ENCODE results near the gene RASIP1.

The RASIP1 gene

DNA sequence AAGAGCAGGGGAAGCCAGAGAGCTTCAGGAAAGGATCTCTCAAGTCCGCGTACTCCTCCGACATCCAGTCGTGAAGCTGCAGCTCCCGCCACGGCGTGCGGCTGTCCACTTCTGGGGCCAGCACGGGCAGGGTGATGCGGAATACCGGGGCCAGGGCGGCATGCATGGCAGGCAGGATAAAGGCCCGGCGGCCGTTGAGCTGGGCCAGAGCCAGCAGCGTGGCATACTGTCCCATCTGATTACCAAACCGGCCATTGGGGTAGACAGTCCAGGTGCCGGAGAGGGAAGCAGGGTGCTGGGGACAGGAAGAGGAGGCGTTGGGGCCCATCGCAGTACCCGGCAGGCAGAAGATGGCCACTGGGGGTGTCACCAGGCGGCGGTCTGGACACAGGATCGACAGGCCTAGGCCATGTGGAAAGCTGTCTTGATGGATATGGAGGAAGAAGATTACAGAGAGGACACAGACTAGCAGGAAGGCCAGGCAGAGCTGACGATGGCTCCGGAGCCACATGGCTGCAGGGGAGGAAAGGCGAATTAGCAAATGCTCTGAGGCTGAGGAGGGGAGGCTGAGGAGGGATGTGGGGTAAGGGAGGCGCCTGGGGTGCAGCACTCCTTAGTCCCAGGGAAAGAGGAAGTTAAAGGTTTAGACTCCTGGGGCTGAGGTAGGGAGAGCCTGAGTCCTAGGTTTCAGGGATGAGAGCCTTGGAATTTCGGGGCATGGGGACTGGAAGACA, 10.5 kb upstream of the RASIP1 start:
- Histone ChIP-seq H3K4me2 (ENCODE audit: low read depth, low read length, poor library complexity, severe bottlenecking) (no peak overlapping the region), H3K4me3 (ENCODE audit: low read length, poor library complexity, severe bottlenecking) (no peak overlapping the region)
- no peak for TF ChIP-seq EZH2phosphoT487 (IDR thresholded peaks at IDR 0.05; ENCODE audit: borderline replicate concordance)
- TF ChIP-seq, protein P1, sequence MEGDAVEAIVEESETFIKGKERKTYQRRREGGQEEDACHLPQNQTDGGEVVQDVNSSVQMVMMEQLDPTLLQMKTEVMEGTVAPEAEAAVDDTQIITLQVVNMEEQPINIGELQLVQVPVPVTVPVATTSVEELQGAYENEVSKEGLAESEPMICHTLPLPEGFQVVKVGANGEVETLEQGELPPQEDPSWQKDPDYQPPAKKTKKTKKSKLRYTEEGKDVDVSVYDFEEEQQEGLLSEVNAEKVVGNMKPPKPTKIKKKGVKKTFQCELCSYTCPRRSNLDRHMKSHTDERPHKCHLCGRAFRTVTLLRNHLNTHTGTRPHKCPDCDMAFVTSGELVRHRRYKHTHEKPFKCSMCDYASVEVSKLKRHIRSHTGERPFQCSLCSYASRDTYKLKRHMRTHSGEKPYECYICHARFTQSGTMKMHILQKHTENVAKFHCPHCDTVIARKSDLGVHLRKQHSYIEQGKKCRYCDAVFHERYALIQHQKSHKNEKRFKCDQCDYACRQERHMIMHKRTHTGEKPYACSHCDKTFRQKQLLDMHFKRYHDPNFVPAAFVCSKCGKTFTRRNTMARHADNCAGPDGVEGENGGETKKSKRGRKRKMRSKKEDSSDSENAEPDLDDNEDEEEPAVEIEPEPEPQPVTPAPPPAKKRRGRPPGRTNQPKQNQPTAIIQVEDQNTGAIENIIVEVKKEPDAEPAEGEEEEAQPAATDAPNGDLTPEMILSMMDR (conservative IDR thresholded peaks at IDR 0.05; ENCODE audit: low read length), result no peak

DNA sequence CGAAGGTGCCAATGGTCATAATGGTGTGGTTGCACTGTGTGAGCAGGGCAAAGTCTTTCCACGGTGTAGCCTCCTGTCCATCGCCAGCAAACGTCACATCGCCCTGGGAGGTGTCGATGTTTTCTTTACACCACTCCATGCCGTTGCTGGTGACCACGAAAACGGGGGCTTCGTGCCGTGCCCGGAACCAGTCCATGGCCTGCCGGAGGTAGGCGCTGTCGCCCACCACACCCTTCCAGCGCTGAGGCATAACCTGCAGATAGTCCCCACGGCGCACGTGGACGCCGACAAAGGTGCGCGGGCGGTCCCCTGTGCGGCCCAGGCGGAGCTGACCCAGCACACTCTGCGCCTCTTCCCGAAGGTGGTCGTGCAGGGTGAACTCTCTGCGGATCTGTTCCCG, 9.9 kb upstream of the RASIP1 start:
- H3K4me3 ChIP-seq (ENCODE audit: low read length, poor library complexity, severe bottlenecking), result no peak overlapping the region
- H3K9me3 ChIP-seq (ENCODE audit: insufficient read depth, low read depth, low read length), result no peaks in the 10 kb centered on the region
- TF ChIP-seq EZH2phosphoT487 (IDR thresholded peaks at IDR 0.05; ENCODE audit: borderline replicate concordance), result no peak
- TF ChIP-seq, protein P1 (conservative IDR thresholded peaks at IDR 0.05; ENCODE audit: low read length), result no peak
- H3K9me2 ChIP-seq (replicated peaks; ENCODE audit: low read depth, low read length), result no peaks in the 10 kb centered on the region
- no peak overlapping the region for H3K9ac ChIP-seq (ENCODE audit: low read depth, low read length, poor library complexity, severe bottlenecking)
- H3K36me3 ChIP-seq (ENCODE audit: insufficient read depth, low read length), result no peaks in the 10 kb centered on the region
- H3K4me2 ChIP-seq (ENCODE audit: low read depth, low read length, poor library complexity, severe bottlenecking), result no peak overlapping the region
- H2AFZ ChIP-seq (ENCODE audit: low read length), result no peak overlapping the region
- H3F3A ChIP-seq (ENCODE audit: low read depth), result no peaks in the 10 kb centered on the region
- no peaks in the 10 kb centered on the region for H3K4me1 ChIP-seq (ENCODE audit: insufficient read depth, low read length, poor library complexity, severe bottlenecking)
- no peaks in the 10 kb centered on the region for H3K27me3 ChIP-seq (ENCODE audit: insufficient read depth, low read length, poor library complexity, severe bottlenecking)
- H4K20me1 ChIP-seq (ENCODE audit: insufficient read depth, low read length, poor library complexity, severe bottlenecking), result no peaks in the 10 kb centered on the region
- H3K79me2 ChIP-seq (ENCODE audit: insufficient read depth, low read length), result no peaks in the 10 kb centered on the region

More for the DNA sequence above, 10.5 kb upstream of the RASIP1 start:
- Histone ChIP-seq H3K9ac (ENCODE audit: low read depth, low read length, poor library complexity, severe bottlenecking) (no peak overlapping the region), H3K79me2 (ENCODE audit: insufficient read depth, low read length) (no peaks in the 10 kb centered on the region), H4K20me1 (ENCODE audit: insufficient read depth, low read length, poor library complexity, severe bottlenecking) (no peaks in the 10 kb centered on the region), H3F3A (ENCODE audit: low read depth) (no peaks in the 10 kb centered on the region), H3K27me3 (ENCODE audit: insufficient read depth, low read length, poor library complexity, severe bottlenecking) (no peaks in the 10 kb centered on the region), H3K9me2 (replicated peaks; ENCODE audit: low read depth, low read length) (no peaks in the 10 kb centered on the region), H2AFZ (ENCODE audit: low read length) (no peak overlapping the region), H3K36me3 (ENCODE audit: insufficient read depth, low read length) (no peaks in the 10 kb centered on the region), H3K4me1 (ENCODE audit: insufficient read depth, low read length, poor library complexity, severe bottlenecking) (no peaks in the 10 kb centered on the region), H3K9me3 (ENCODE audit: insufficient read depth, low read depth, low read length) (no peaks in the 10 kb centered on the region)

DNA sequence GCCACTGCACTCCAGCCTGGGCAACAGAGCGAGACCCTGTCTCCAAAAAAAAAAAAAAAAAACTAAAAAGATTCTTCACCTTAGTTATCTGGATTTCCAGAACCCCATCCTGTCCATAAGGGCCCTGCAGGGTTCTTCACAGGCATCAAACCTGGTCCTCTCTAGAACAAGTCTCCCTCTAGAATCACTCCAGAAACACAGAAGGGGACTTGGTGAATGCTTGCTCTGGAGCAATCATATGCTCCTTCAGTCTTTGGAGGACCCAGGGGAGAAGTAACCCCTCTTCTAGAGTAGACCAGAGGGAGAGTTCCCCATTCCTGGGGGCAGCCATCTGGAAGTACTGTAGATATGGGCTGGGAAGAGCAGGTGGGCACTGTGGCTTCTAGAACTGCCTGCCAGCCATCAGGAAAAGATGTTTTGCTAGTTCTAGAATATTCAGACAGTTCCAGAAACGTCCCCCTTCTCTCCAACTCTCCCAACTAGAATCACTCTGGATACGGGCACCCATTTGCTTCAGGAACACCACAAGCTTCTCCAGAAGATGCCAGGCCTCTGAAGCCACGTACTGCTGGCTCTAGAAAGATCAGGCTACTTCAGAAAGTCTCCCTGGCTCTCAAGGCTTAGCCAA, 9.3 kb upstream of the RASIP1 start:
- Histone ChIP-seq H3K9me2 (replicated peaks; ENCODE audit: low read depth, low read length) (no peaks in the 10 kb centered on the region), H3K36me3 (ENCODE audit: insufficient read depth, low read length) (no peaks in the 10 kb centered on the region), H3K9me3 (ENCODE audit: insufficient read depth, low read depth, low read length) (no peaks in the 10 kb centered on the region), H3K4me1 (ENCODE audit: insufficient read depth, low read length, poor library complexity, severe bottlenecking) (peaks cover under 1% of the 10 kb centered on the region), H3K79me2 (ENCODE audit: insufficient read depth, low read length) (no peaks in the 10 kb centered on the region), H3F3A (ENCODE audit: low read depth) (no peaks in the 10 kb centered on the region), H3K27me3 (ENCODE audit: insufficient read depth, low read length, poor library complexity, severe bottlenecking) (no peaks in the 10 kb centered on the region), H4K20me1 (ENCODE audit: insufficient read depth, low read length, poor library complexity, severe bottlenecking) (no peaks in the 10 kb centered on the region), H3K4me3 (ENCODE audit: low read length, poor library complexity, severe bottlenecking) (no peak overlapping the region), H3K4me2 (ENCODE audit: low read depth, low read length, poor library complexity, severe bottlenecking) (no peak overlapping the region), H2AFZ (ENCODE audit: low read length) (no peak overlapping the region), H3K9ac (ENCODE audit: low read depth, low read length, poor library complexity, severe bottlenecking) (no peak overlapping the region)
- TF ChIP-seq, protein P1 (conservative IDR thresholded peaks at IDR 0.05; ENCODE audit: low read length), result no peak
- TF ChIP-seq EZH2phosphoT487 (IDR thresholded peaks at IDR 0.05; ENCODE audit: borderline replicate concordance), result no peak

Measured in Loucy (cell line).